ENCODE data around the gene PET100. TPM values are rescaled to one million over a fixed set of nuclear protein-coding genes. Genes with fewer than 3 reads are reported as not detected.

PET100 gene
- total RNA-seq, 1 donor from 2014 or later = 186 TPM

- H3K27ac Mint-ChIP-seq (ENCODE audit: unreplicated experiment) = no peak overlapping the region
- DNase-seq = peak; percentile 53
- H3K27me3 Mint-ChIP-seq (ENCODE audit: unreplicated experiment) = peaks cover 15% of the 10 kb centered on the region
- no peak overlapping the region for H3K4me3 Mint-ChIP-seq (ENCODE audit: unreplicated experiment)
- peaks cover 2% of the 10 kb centered on the region for H3K9me3 Mint-ChIP-seq (ENCODE audit: unreplicated experiment)
- TF ChIP-seq, protein P1, sequence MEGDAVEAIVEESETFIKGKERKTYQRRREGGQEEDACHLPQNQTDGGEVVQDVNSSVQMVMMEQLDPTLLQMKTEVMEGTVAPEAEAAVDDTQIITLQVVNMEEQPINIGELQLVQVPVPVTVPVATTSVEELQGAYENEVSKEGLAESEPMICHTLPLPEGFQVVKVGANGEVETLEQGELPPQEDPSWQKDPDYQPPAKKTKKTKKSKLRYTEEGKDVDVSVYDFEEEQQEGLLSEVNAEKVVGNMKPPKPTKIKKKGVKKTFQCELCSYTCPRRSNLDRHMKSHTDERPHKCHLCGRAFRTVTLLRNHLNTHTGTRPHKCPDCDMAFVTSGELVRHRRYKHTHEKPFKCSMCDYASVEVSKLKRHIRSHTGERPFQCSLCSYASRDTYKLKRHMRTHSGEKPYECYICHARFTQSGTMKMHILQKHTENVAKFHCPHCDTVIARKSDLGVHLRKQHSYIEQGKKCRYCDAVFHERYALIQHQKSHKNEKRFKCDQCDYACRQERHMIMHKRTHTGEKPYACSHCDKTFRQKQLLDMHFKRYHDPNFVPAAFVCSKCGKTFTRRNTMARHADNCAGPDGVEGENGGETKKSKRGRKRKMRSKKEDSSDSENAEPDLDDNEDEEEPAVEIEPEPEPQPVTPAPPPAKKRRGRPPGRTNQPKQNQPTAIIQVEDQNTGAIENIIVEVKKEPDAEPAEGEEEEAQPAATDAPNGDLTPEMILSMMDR (IDR thresholded peaks at IDR 0.05; ENCODE audit: partially characterized antibody, unreplicated experiment) = no peak
- H3K36me3 Mint-ChIP-seq (ENCODE audit: unreplicated experiment) = peaks cover 10% of the 10 kb centered on the region
- H3K4me1 Mint-ChIP-seq (ENCODE audit: low read depth, unreplicated experiment) = peaks cover 5% of the 10 kb centered on the region
These were observed 44.7 kb downstream of the PET100 start for GRCh38 chr19:7674010-7675005.

- H3K4me1 Mint-ChIP-seq (ENCODE audit: low read depth, unreplicated experiment) = peaks cover 10% of the 10 kb centered on the region
- DNase-seq = no peak
- H3K9me3 Mint-ChIP-seq (ENCODE audit: unreplicated experiment) = peaks cover 7% of the 10 kb centered on the region
- no peak overlapping the region for H3K4me3 Mint-ChIP-seq (ENCODE audit: unreplicated experiment)
- no peak overlapping the region for H3K27ac Mint-ChIP-seq (ENCODE audit: unreplicated experiment)
- peaks cover 10% of the 10 kb centered on the region for H3K36me3 Mint-ChIP-seq (ENCODE audit: unreplicated experiment)
- peaks cover 12% of the 10 kb centered on the region for H3K27me3 Mint-ChIP-seq (ENCODE audit: unreplicated experiment)
- TF ChIP-seq, protein P1 (IDR thresholded peaks at IDR 0.05; ENCODE audit: partially characterized antibody, unreplicated experiment) = no peak
These were observed 46.8 kb downstream of the PET100 start for GRCh38 chr19:7676376-7676775.

DNA sequence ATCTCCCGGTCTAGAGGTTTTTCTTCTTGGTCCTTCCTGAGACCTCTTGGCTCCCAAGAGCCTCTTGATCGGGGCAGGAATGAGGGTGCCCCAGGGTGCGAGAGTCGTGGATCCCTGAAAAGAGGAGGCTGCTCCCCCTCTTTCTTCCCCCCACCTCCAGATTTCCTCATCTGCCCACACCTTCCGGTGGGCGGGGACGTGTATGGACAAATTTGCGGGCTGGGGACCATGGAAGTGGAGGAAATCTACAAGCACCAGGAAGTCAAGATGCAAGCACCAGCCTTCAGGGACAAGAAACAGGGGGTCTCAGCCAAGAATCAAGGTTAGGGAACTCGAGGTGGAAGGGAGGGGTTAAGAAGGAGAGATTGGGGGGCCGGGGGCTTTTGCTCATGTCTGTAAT is 47.3 kb downstream of the PET100 start, which contains the start of gene MCEMP1:
Gene MCEMP1 (plus strand): TSS at position 237 of the 400 bp plus-strand sequence. CDS start 31 bp downstream, at position 268.
- Mint-ChIP-seq H3K27ac (ENCODE audit: unreplicated experiment) (no peak within 1 kb of the TSS), H3K4me1 (ENCODE audit: low read depth, unreplicated experiment) (peaks cover 11% of the 10 kb centered on the region), H3K4me3 (ENCODE audit: unreplicated experiment) (no peak within 1 kb of the TSS), H3K36me3 (ENCODE audit: unreplicated experiment) (peaks cover 10% of the 10 kb centered on the region), H3K9me3 (ENCODE audit: unreplicated experiment) (peaks cover 7% of the 10 kb centered on the region), H3K27me3 (ENCODE audit: unreplicated experiment) (peaks cover 10% of the 10 kb centered on the region)
- DNase-seq = no peak
- TF ChIP-seq, protein P1 (IDR thresholded peaks at IDR 0.05; ENCODE audit: partially characterized antibody, unreplicated experiment) = no peak

DNA sequence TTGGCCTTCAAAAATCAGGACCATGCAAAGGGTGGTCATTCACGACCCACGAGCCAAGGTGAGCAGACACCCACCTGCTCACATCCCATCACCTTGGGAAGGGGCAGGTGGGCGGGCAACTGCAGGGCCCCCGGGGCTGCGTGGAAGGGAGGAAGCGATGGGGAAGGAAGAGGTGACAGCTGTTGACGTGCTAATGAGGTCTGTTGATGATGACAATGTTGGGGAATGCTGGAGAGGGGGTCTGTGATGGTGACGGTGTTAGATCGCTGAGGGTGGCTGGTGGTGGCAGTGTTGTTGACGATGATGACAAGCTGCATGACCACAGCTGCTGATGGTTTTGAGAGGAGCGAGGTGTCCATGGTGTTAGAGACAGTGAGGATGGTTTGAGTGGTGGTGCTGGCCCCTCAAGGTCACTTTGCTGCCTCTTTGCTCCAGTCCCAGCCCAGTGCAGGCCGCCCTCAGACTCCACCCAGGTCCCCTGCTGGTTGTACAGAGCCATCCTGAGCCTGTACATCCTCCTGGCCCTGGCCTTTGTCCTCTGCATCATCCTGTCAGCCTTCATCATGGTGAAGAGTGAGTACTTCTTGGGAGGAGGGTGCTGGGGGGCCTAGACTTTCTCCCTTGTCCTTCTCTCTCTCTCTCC is 48.2 kb downstream of the PET100 start:
- Mint-ChIP-seq H3K9me3 (ENCODE audit: unreplicated experiment) (peaks cover 7% of the 10 kb centered on the region), H3K4me1 (ENCODE audit: low read depth, unreplicated experiment) (peaks cover 14% of the 10 kb centered on the region), H3K36me3 (ENCODE audit: unreplicated experiment) (peaks cover 10% of the 10 kb centered on the region), H3K27ac (ENCODE audit: unreplicated experiment) (no peak overlapping the region), H3K27me3 (ENCODE audit: unreplicated experiment) (peaks cover 10% of the 10 kb centered on the region), H3K4me3 (ENCODE audit: unreplicated experiment) (peak overlapping the region; percentile 25)
- TF ChIP-seq, protein P1 (IDR thresholded peaks at IDR 0.05; ENCODE audit: partially characterized antibody, unreplicated experiment) = no peak
- no peak for DNase-seq
